GM19099 (cell line): ENCODE results near the gene EPS15.

Source experiments
- POLR2A ChIP-seq: IDR thresholded peaks from 3 replicates; pipeline ENCODE4 v1.6.1; 2011; ENCODE audit warnings: low read depth; ENCODE audit not compliant: insufficient read length; ENCODE audit errors: extremely low read depth

Gene EPS15

DNA sequence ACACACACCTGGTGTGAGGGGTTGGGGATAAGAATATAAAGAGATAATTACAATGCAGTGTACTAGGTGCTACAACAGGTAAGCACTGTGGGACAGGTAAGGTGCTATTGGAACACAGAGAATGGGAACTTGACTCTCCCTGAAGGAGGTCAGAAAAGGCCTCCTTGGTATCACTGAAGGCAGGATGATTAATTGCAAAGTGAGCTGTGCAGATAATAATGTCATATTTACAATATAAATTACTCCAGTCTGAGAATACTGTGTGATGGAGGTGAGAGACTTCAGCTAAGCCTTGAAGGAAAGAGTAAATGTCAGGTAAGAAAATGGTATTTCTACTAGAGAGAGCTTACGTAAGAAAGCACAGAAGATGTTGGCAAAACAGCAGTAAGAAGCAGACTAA lies 91.6 kb downstream of the EPS15 start:
- no peak for TF ChIP-seq POLR2A

DNA sequence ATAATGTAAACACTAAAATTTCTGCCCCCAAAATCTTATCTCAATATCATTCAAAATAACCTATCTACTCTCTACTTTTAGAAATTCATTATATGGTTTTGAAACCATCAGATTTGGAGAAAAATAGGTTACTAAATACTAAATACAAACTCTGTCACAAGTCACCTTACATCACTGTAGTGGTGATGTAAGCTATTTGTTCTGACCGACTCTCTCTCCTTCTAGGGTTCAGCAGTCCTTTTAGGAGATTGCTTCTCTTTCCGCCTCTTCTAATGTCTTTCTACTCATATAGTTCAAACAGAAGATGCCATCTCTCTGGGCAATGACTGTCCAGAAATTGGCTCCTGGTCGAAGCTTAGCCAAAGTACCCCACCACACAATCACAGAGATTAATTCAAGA lies 93.1 kb downstream of the EPS15 start:
- no peak for TF ChIP-seq POLR2A

DNA sequence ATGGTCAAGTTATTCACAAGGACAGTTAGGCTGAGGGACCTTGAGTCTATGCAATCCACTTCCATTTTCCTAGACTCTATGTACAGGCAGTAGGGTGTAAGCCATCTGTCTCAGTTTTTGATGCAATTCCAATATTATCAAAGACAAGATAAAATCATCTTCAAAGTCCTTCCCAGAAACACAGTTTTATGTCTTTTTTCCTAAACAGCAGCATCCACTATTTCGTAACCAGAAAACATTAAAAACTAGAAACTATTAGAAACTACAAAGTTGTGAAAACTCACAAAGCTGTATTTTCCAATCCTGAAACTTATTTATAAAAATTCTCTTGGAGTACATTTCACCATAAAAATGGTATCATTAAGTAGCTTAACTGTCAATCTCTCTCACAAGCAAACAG lies 93.8 kb downstream of the EPS15 start:
- TF ChIP-seq POLR2A, result no peak

DNA sequence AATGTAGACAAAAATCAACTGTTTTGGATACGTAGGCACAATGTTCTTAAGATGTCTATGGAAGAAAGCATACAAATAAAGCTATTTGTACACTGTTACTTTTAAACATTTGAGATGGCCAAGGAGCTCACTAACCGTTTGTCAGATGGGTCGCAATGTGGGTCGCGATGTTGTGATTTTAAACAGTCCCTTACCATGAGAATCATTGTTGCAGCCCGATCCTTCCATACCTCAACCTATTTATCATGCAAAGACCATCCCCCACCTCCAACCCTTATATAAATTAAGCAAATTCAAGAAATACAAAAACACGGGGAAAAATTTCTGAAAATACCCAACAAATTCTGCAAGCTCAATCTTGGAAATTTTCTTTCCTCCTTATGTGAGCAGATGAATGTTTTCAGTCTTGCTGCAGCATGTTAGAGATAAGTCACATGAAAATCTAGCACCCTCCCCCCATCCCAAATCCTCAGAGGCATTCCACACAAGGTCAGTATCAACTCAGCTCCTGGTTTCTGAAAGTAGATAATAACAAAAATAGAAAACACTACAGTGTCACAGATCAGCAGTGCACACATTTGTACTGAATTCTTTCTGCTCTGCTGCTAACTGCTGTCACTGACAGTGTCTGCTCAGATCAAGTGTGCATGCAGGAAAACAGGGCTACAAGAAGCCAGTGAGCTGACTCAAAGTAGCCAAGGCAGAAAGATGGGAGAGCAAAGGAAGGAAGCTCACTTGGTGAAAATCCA lies 95.8 kb downstream of the EPS15 start:
- no peak for TF ChIP-seq POLR2A

DNA sequence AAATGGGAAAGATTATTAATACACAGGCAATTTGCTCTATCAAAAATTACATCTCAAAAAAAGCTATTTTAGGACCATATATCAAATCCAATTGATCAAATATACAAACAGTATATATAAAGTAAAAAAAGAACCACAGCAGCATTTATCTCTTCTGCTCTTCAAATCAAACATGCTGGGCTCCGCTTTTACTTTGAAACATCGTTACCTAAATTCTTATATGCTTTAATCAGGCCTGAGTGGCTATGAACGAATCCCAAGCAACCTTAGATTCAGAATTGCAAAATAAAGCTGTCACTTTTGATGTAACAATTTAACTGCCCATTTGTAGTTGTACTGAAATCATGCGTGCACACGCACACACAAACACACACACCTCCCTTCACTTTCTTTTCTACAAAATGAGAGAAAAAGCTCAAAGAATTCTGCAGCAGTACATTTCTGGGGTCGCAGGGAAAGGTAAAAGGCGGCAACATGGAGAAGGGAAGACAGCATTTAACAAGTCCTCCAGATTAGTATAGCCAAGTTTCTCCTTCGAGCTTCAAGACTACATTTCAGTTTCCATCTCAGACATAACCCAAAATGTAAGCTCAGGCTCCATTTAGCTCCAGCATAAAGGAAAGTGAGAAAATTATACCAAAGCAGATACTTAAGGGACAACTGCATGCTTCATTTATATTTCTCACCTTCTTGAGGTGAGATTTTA lies 96.5 kb downstream of the EPS15 start:
- TF ChIP-seq POLR2A, result no peak

DNA sequence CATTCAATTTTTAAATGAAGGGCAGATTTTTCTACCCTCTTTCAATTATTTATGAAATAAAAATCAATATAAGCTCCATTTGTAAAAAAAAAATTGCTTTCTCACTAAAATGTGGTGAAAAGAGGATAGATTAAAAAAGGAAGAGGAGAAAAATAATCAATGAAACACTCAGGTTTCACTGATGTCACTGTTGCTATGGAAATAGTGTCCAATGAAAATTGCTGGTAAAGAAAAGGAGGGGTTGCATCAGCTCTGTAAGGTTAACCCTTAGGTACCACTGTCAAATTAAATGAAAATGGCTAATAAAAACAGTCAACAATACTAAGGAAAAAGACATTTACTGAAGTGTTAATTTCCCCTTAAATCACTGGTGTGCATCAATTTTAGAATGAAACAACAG lies 97.1 kb downstream of the EPS15 start:
- no peak for TF ChIP-seq POLR2A

DNA sequence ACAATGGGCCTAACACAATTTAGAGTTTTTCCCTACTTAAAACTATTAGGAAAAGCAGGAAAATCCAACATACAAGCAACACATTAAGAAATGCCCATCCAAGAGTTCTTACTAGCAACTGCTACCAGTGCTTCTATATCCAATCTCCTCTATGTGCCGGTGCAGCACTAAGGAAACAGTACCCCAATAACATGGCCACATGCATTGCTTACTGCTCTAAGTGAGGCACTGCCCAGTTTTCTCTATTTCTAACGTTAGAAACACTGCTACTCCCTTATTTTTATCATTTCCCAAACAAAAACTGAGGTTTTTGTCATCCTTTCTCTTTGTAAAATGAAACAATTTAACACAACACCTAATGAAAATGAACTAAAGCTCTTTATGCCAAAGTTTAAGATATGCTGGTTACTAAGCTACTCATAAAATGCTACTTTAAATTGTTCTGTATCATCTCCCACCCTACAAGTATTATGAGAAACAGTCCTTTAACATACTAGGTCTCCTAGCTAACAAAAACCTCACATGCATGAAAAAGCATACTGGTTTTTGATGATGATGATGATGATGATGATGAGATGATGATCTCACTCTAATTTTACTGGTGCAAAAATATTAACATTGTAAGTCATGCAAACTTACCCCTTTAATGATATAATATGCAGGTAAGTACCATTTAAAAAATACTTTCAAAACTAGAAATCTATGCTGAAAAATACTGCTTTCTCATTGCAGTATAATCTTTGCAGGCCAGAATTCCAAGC lies 98.0 kb downstream of the EPS15 start:
- TF ChIP-seq POLR2A, result no peak

DNA sequence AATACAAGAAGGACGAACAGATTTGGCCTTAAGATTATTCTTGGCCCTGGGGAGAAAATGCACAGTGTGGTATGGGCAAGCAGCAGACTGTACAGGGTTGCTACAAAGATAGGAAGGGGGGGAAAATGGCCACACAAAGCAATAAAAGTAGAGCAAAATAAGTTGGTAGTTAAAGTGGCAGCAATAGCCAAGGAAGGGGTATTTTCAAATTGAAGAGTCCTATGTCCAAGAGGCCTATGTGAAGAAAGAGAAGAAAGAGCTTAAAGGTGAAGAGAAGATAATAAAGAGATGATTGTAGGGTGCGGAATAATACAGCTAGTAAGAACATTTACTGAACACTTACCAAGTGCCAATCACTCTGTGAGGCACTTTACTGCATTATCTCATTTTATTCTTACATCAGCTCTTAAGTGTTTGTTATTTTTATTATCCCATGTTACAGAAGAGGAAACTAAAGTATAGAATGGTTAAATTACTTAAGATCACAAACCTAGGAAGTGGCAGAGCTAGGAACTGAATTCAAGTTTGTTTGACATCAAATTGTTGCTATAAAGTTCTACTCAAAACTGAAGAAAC lies 100.6 kb downstream of the EPS15 start:
- TF ChIP-seq POLR2A, result no peak

DNA sequence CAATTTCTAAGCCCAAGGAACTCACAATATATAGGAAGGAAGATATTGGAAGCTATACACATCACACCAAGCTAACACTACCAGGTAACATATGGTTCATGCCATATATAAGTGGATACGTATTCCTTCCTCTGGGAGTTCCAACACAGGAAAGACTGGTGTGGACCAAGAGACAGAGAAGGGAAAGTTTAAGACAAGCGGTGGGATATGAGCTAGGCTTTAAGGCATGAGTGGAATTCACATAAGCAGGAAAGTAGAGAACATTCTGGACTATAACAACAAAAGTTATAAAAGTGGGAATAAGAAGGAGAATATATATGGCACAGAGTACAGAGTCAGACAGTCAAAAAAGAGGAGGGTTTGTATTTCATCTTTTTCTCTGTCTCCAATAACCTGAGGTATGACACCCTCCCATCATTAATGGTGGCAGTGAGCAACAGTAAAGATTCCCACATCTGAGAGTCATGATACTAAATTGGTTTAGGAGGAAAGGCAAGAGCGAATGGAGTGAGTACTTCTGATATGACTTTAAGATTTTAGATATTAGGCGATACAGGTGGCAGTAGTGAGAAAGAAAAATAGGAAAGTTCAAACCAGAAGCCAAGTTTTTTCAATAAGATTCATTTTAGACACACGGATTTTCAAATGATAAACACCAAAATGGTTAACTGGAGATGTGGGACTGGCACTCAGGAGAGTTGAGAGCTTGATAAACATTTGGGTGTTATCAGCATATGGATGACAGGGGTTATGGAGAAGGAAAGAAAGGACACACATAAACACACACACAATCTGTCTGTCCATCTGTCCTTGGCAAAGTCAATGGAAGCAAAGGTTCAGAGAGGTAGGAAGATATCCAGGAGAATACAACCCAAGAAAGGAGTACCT lies 101.3 kb downstream of the EPS15 start:
- TF ChIP-seq POLR2A, result no peak

DNA sequence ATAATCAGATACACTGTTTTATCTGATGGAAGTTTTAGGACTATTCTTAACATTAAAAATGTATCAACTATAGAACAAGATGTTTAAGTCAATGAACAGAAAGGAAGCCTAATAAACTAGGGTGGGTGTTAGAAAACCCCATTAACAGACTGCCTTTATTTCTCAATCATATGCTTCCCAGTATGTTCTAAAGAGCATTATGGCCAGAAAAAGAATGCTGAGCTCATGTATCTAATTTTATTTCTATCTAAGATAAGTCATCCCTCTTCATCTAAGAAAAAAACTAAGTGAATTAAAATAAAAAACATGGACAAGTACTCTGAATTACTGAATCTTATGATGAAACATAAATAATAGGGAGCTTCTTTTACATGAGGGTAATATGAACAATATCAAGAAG lies 102.2 kb downstream of the EPS15 start:
- no peak for TF ChIP-seq POLR2A

DNA sequence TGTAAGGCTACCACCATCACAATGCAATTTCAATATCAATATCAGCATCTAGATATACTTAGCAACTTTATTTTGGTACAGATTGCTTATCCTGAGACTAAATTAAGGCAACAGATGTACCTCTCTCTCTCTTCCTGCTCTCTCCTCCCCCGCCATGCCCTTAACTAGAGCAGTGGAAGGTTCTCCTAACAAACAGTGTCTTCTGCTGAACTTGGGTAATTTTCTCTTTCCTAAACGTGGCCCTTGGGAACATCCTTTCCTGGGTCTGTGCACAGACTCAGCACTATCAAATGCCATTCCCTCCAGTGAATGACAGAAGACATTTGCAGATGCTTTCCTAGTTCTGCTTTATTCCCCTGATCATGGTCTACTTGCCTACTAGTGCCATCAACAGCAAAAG lies 103.1 kb downstream of the EPS15 start:
- TF ChIP-seq POLR2A, result no peak

DNA sequence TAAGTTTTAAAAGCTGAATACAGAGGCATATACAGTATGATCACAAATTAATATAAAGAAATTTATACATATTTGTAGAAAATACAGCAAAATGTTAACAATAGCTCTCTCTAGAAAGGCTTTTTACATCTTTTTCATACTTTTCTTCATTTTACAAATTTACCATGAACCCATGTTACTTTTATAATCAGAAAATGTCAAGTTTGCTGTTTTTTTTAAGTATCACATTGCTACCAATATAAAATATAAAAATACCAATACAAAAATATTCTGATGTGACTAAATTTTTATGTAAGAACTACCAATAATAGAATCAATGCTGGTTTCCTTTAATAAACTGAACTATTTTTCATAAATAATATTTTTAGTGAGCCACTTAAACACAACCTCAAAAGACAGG lies 104.3 kb downstream of the EPS15 start:
- TF ChIP-seq POLR2A, result no peak

DNA sequence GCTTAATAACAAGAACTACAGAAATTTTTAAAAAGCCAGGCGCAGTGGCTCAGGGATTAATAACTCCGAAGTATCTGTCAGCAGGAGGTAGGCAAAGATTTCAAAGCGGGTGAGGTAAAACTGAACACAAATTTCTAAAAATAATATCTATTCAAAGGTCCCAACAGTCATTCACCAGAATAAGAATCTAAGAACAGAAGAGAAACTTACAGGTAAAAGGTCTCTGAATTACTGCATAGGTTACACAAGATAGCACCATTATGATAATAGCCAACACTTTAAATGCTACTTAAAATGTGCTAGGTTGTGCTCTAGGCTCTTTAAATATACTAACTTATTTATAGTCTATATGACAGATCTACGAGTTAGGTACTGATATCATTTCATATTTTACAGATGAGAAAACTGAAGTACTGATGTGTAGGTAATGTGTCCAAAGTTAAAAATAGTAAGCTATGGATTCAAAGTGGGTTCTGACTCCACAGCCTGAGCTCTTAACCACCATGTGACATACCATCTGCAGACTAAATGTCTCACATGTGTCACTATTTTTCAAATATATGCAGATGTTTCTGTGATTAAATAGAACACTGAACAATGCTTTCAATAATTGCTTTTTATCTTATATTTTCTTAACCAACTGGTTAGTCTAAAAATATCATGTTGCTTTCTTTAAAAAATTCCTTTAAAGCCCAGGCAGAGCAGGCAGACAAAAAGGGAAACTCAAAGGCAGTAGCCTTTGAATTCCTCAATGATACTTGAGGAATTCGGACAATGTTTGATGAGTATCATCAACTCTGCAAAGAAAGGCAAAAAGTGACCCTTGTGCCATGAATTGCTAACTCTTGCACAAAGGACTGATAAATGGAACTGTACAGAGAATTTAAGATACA lies 108.3 kb downstream of the EPS15 start:
- TF ChIP-seq POLR2A, result no peak

DNA sequence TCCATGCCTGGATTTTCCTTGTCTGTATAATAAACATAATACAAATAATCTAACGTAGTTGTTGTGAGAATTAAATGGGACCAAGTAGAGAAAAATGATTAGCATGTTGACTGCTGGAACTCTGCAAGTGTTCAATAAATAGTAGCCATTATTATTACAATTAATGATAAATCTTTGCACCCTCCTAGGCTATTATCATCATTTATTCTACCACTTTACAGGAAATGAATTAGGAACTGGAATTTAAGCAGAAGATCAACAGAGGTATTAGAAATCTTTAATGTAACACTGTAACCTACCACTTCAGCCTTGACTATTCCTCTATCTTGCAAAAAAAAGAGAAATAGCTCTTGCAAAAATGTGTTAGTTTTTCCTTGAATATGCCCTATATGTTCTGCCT lies 126.8 kb downstream of the EPS15 start:
- no peak for TF ChIP-seq POLR2A

DNA sequence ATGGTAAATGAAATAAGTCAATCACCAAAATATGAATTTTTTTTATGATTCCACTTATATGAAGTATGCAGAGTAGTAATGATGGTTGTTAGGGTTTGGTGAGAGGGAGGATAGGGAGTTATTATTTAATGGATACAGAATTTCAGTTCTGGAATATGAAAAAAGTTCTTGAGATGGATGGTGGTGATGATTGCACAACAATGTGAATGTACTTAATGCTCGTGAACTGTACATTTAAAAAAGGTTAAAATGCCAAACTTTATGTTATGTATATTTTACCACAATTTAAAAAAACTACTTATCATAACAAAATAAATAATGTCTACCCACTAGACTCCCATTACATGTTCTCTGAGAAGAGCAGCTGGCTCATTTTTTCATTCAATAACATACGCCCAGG lies 133.3 kb downstream of the EPS15 start:
- no peak for TF ChIP-seq POLR2A
